HG03139 (cell line): ENCODE measurements around the gene MAPK8IP1.
A peak's percentile ranks its signal among the peaks of the same experiment; 100 is the strongest.
"Not testable (repeated sequence)": the region's sequence is repeated elsewhere in the genome, so short reads cannot be mapped to it uniquely, and the experiment has no call there.

Experiments used
- ATAC-seq: cut with Tn5 transposase; IDR thresholded peaks from one replicate; pipeline ENCODE4 v1.9.1; 2021; ENCODE audit not compliant: unreplicated experiment

Gene MAPK8IP1

GRCh38 chr11:45889555-45889954 lies 4.1 kb downstream of the MAPK8IP1 start:
- no peak for ATAC-seq

- no peak for ATAC-seq
Observed at GRCh38 chr11:45889966-45890365, 4.5 kb downstream of the MAPK8IP1 start.

DNA sequence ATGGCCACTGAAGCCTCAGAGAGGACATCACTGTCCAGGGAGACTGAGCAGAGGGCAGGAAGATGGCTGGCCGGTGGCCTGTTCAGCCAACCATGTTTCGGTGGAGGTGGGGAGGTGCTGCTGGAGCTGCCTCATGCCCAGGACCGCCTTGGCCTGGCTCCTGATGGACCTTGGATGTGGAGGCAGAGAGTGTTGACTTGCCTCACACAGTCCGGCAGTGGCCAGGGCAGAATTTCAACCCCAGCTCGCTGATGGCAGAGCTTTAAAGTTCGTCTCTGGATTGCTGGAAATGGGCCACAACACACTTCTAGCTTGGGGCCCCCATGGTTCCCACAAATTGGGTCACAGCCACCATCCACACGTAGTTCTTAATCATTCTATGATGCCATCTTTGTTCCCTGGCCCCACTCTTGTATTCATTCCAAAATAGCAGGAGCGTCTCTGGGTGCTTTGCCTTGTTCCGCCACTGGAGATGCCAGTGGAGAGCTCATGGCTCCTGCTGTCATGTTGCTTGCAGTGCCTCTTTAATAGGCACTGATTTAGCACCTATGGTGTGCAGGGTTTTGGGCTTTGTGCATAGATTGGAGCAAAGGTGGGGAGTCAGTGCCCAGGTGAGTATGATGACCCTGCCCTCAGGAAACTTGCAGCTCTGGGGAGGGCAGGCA lies 5.6 kb downstream of the MAPK8IP1 start:
- ATAC-seq, result no peak

DNA sequence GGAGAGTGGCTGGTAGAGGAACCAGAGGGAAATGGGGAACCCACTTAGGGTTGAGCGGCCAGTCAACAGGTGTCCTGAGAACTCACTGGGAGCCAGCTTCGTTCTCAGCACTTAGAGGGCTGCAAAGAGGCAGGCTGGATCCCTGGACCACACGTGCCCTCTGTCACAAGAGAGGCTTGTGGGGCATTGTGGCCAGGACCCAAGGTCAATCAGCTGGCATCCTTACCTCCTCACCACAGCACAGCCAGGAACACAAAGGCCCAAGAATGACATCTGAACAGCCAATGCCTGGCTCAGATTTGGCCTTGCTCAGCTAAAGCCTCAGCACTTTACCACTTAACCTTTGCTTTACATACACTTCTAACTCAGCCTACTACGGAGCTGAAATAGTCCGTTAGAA lies 7.4 kb downstream of the MAPK8IP1 start:
- ATAC-seq, result no peak

- ATAC-seq, result no peak
Observed at GRCh38 chr11:45894555-45895247, 9.2 kb downstream of the MAPK8IP1 start.

- ATAC-seq, result no peak
Observed at GRCh38 chr11:45895553-45896259, 10.3 kb downstream of the MAPK8IP1 start.

- ATAC-seq, result no peak
Observed at GRCh38 chr11:45896422-45896984, 11.1 kb downstream of the MAPK8IP1 start.

GRCh38 chr11:45897556-45897955 lies 12.1 kb downstream of the MAPK8IP1 start:
- no peak for ATAC-seq

DNA sequence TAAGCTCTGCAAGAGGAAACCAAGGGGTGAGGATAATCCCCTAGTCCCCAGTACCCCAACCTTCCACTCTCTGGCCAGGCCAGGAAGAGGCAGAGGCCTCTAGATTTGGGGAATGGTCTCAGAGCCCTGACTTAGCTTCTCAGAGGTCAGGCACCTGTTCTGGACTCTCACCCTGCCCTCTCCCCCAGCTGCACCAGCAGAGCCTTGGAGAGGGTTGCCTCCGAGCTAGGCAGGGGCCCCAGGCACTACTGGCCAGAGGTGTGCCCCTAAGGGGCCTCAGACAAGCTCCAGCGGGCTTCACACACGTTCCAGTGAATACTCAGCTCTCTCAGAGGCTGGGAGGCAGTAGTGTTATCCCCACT lies 13.6 kb downstream of the MAPK8IP1 start:
- ATAC-seq, result no peak

DNA sequence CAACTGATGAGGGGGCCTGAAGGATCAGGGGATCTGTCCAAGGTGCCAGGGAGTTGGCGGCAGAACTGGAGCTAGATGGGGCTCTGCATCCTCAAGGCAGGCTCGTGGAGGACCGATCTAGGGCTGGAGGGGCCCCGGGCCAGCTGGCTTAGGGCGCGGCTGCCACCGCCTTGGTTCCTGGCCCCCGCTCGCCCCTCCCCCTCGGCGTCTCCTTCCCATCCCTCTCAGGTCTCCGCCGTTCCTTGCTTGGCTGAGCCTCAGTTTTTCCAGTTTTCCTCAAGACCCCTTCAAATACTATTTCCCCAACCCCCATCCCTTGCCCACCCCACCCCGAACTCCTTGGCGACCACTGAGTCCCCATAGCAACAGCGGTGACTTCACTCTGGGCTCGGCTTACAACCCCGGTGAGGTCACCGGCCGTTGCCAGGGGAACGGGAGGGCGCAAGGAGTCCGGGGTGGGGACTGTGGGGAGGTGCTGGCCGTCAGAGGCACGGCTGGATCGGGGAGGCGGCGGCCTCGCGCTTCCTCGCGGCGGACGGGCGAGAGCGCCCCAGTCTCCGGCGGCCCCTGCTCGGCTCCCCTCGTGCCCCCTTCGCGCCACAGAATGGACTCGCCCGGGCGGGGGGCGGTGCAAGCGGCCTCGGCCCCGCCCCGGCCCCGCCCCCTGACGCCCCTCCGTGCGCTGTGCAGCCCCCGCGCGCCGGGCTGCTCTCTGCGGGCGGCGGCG lies 14.2 kb downstream of the MAPK8IP1 start:
- peak; percentile 49 for ATAC-seq

- not testable (repeated sequence) for ATAC-seq
Observed at GRCh38 chr11:45900175-45900800, 14.8 kb downstream of the MAPK8IP1 start.

GRCh38 chr11:45900916-45901617 lies 15.6 kb downstream of the MAPK8IP1 start:
- no peak for ATAC-seq

GRCh38 chr11:45901626-45902025 lies 16.2 kb downstream of the MAPK8IP1 start:
- no peak for ATAC-seq

DNA sequence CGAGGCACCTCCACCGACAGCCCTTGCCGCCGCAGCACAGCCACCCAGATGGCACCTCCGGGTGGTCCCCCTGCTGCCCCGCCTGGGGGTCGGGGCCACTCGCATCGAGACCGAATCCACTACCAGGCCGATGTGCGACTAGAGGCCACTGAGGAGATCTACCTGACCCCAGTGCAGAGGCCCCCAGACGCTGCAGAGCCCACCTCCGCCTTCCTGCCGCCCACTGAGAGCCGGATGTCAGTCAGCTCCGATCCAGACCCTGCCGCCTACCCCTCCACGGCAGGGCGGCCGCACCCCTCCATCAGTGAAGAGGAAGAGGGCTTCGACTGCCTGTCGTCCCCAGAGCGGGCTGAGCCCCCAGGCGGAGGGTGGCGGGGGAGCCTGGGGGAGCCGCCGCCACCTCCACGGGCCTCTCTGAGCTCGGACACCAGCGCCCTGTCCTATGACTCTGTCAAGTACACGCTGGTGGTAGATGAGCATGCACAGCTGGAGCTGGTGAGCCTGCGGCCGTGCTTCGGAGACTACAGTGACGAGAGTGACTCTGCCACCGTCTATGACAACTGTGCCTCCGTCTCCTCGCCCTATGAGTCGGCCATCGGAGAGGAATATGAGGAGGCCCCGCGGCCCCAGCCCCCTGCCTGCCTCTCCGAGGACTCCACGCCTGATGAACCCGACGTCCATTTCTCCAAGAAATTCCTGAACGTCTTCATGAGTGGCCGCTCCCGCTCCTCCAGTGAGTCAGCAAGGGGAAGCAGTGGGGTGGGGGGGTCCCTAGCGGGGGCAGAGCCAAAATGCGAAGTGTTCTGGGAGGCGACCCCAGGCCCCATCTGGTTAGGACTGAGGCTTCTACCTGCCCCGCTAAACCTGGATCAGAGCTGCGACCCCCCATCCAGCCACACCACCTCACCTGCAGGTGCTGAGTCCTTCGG lies 17.3 kb downstream of the MAPK8IP1 start:
- no peak for ATAC-seq

GRCh38 chr11:45904309-45904915 lies 19.0 kb downstream of the MAPK8IP1 start:
- no peak for ATAC-seq

DNA sequence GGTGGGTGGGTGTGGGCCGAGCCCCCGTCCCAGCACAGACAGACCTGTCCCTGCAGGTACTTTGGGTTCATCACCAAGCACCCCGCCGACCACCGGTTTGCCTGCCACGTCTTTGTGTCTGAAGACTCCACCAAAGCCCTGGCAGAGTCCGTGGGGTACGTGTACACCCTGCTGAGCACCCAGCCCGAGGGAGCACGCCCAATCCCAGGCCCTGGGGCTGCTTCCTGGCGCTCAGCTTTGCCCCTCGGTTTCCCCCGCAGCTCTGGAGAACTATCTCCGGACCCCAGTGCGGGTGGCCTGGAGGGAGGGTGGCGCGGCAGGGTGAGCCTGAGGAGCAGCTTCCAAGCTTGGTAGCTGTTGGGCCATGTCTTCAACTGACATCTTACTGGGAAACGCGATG lies 19.6 kb downstream of the MAPK8IP1 start:
- ATAC-seq, result no peak

DNA sequence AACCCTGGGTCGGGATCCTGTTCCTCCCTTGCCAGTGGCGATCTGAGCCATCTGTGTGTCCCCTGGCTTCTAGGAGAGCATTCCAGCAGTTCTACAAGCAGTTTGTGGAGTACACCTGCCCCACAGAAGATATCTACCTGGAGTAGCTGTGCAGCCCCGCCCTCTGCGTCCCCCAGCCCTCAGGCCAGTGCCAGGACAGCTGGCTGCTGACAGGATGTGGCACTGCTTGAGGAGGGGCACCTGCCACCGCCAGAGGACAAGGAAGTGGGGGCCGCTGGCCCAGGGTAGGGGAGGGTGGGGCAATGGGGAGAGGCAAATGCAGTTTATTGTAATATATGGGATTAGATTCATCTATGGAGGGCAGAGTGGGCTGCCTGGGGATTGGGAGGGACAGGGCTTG lies 20.1 kb downstream of the MAPK8IP1 start:
- not testable (repeated sequence) for ATAC-seq

- ATAC-seq, result no peak
Observed at GRCh38 chr11:45906096-45906682, 20.7 kb downstream of the MAPK8IP1 start.
